ENCODE results near the gene ELF2. TPM values are rescaled to one million over a fixed set of nuclear protein-coding genes. Genes with fewer than 3 reads are reported as not detected.
A peak's percentile ranks its signal among the peaks of the same experiment; 100 is the strongest.
"Not testable (repeated sequence)": the region's sequence is repeated elsewhere in the genome, so short reads cannot be mapped to it uniquely, and the experiment has no call there.

Gene ELF2
- total RNA-seq, 4 donors from 2014 or later, result 39.0 to 89.5 (median 48.7) TPM

DNA sequence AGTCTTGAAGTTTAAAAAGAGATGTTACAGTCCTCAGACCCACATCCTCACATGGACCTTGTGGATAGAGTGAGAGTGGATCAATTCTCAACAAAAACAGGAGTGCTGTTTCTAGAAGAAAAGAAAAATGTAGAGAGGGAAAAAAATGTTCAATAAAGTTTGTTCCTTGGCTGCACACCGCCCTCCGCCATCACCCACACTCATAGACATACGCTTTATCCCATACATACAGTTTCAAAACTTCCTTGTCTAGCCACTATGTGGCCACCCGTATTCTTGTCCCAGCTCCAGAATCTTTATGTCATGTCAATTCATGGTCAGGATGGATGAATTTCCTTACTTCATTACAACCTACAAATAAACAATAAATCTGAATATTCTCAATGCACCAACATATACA, 23.5 kb upstream of the ELF2 start:
- ATAC-seq (ENCODE audit: low FRiP score), result no peak
- DNase-seq (ENCODE audit: low spot score), result no peak
- TF ChIP-seq, protein P1, sequence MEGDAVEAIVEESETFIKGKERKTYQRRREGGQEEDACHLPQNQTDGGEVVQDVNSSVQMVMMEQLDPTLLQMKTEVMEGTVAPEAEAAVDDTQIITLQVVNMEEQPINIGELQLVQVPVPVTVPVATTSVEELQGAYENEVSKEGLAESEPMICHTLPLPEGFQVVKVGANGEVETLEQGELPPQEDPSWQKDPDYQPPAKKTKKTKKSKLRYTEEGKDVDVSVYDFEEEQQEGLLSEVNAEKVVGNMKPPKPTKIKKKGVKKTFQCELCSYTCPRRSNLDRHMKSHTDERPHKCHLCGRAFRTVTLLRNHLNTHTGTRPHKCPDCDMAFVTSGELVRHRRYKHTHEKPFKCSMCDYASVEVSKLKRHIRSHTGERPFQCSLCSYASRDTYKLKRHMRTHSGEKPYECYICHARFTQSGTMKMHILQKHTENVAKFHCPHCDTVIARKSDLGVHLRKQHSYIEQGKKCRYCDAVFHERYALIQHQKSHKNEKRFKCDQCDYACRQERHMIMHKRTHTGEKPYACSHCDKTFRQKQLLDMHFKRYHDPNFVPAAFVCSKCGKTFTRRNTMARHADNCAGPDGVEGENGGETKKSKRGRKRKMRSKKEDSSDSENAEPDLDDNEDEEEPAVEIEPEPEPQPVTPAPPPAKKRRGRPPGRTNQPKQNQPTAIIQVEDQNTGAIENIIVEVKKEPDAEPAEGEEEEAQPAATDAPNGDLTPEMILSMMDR (IDR thresholded peaks at IDR 0.05), result no peak

DNA sequence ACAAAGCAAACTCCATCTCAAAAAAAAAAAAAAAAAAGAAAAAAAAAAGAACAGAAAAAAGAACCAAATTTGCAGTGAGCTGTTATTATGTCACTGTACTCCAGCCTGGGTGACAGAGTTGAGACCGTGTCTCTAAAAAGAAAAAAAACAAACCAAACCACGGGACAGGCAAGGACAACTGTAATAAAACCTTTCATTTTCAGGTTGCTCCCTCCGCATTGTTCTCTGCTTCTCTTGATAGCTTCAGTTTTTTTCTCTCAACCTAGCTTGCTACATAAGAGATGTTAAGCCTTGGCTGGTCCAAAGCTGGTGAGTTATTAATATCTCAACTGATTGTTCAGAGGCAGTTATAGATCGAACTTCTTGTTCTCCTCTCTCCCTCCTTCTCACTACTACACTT, 23.1 kb upstream of the ELF2 start:
- DNase-seq (ENCODE audit: low spot score) (no peak), ATAC-seq (ENCODE audit: low FRiP score) (no peak)
- TF ChIP-seq, protein P1 (IDR thresholded peaks at IDR 0.05), result no peak

DNA sequence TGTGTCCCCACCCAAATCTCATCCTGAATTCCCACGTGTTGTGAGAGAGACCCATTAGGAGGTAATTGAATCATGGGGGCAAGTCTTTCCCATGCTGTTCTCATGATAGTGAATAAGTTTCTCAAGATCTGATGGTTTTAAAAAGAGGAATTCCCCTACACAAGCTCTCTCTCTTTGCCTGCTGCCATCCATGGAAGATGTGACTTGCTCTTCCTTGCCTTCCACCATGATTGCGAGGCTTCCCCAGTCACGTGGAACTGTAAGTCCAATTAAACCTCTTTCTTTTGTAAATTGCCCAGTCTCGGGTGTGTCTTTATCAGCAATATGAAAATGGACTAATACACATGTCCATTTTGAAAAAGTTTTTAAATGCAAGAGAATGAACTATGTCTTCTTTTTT, 20.2 kb upstream of the ELF2 start:
- ATAC-seq (ENCODE audit: low FRiP score); DNase-seq (ENCODE audit: low spot score): not testable (repeated sequence)

DNA sequence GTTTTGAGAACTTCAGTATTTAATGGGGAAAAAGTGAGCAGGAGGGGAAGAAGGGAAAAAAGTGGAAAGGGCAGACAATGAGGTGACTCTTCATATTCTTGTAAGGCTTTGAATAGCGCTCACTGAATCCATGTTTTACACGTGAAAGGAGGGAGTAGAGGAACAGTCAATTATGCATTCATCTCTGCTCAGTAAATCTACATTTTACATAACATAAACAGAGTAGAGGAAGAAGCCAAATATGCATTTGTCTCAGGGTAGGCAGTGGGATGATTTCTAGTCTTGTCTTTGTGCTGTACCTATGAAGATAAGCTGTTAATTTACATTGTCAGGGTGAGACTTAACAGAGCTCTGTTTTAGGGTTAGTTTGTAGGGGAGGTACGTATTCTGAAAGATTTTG, 19.4 kb upstream of the ELF2 start:
- DNase-seq (ENCODE audit: low spot score) (no peak), ATAC-seq (ENCODE audit: low FRiP score) (no peak)
- TF ChIP-seq, protein P1 (IDR thresholded peaks at IDR 0.05), result no peak

DNA sequence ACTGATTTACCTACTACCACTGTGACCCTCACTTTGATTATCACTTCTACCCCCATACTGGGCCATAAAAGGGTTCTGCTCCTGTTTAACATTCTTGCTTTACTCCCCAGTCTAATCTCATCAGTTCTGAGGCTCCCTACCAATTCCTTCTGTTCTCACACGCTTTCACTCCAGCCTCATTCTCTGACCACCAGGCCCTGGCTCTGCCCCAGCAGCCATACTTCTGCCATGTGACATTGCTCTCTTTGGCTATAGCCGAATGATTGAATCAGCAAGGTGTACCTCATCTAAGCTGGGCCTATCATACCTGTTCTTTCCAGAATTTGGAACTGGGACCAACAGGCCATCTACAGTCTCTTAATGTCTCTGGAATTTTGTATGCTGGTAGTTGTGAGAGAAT, 14.4 kb upstream of the ELF2 start:
- TF ChIP-seq, protein P1 (IDR thresholded peaks at IDR 0.05), result no peak
- DNase-seq (ENCODE audit: low spot score), result no peak
- ATAC-seq (ENCODE audit: low FRiP score), result no peak

DNA sequence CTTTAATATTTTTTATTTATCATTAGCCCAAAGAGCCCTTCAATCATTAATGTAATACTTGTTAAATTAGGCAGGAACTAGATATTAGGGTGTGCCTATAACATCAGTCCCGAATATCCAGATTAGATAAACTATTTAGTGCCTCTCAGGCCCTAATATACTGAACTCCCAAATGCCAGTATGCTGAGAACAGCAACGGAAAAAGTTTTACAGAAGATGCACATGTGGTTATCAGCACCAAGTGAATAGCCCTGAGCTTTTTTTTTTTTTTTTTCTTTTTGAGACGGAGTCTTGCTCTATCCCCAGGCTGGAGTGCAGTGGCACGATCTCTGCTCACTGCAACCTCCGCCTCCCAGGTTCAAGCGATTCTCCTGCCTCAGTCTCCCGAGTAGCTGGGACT, 13.0 kb upstream of the ELF2 start:
- TF ChIP-seq, protein P1 (IDR thresholded peaks at IDR 0.05), result no peak
- no peak for ATAC-seq (ENCODE audit: low FRiP score)
- no peak for DNase-seq (ENCODE audit: low spot score)

DNA sequence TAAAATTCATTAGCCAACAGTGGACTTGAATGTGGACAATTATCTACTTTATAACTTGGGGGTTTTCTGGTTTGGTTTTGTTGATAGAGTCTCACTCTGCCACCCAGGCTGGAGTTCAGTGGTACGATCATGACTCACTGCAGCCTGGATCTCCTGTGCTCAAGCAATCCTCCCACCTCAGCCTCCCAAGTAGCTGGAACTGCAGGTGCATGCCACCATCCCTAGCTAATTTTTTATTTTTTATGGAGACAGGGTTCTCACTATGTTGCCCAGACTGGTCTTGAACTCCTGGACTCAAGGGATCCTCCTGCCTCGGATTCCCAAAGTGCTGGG, 12.4 kb upstream of the ELF2 start:
- DNase-seq (ENCODE audit: low spot score) (no peak), ATAC-seq (ENCODE audit: low FRiP score) (peak; percentile 50)
- TF ChIP-seq, protein P1 (IDR thresholded peaks at IDR 0.05), result no peak

All from omental fat pad (tissue), 4 donors.